HUES48 (cell line): ENCODE results near the gene CTNNA2.
"Not testable (repeated sequence)": the region's sequence is repeated elsewhere in the genome, so short reads cannot be mapped to it uniquely, and the experiment has no call there.

Experiments used
- H3K27ac ChIP-seq: one replicate; pipeline ENCODE4 v1.7.0; 2013; ENCODE audit warnings: low read depth, low read length, inconsistent platforms
- H3K27me3 ChIP-seq: 2 replicates; pipeline ENCODE4 v1.6.1; 2013; ENCODE audit warnings: mild to moderate bottlenecking, low read length; ENCODE audit not compliant: control insufficient read depth, insufficient read depth
- H3K36me3 ChIP-seq: 2 replicates; pipeline ENCODE4 v1.6.1; 2013; ENCODE audit warnings: low read length; ENCODE audit not compliant: control insufficient read depth, insufficient read depth
- H3K4me1 ChIP-seq: 2 replicates; pipeline ENCODE4 v1.6.1; 2013; ENCODE audit warnings: mild to moderate bottlenecking, low read length; ENCODE audit not compliant: control insufficient read depth, insufficient read depth
- H3K4me3 ChIP-seq: 2 replicates; pipeline ENCODE4 v1.5.1; 2013; ENCODE audit warnings: mild to moderate bottlenecking, low read depth, low read length
- H3K9ac ChIP-seq: 2 replicates; pipeline ENCODE4 v1.6.1; 2013; ENCODE audit warnings: mild to moderate bottlenecking, low read depth, low read length, moderate library complexity
- H3K9me3 ChIP-seq: 2 replicates; pipeline ENCODE4 v1.6.1; 2013; ENCODE audit warnings: low read length; ENCODE audit not compliant: control insufficient read depth, insufficient read depth

CTNNA2 gene

GRCh38 chr2:80141007-80141726 is 628.3 kb downstream of the CTNNA2 start:
- H3K27me3 ChIP-seq: no peaks in the 10 kb centered on the region
- no peaks in the 10 kb centered on the region for H3K9me3 ChIP-seq
- no peak overlapping the region for H3K9ac ChIP-seq
- peaks cover 8% of the 10 kb centered on the region for H3K4me1 ChIP-seq
- no peak overlapping the region for H3K27ac ChIP-seq
- no peak overlapping the region for H3K4me3 ChIP-seq
- H3K36me3 ChIP-seq: no peaks in the 10 kb centered on the region

DNA sequence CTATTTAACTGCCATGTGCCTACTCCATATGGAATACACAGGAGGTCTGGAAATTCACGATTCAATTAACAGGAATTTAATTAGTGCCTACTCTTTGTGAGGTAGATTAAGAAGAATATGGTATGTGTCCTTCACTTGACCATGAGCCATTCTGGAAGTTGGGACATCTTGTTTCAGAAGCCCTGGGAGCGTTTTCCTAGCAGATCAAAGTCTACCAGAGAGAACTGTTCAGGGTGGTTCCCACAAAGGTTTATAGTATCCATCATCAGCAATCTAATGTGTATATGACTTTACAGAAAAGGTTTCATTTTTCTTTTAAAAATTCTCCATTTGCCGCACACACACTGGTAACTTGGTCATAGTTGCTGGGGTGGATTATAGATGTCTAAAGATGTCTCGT is 632.6 kb downstream of the CTNNA2 start:
- no peak overlapping the region for H3K27ac ChIP-seq
- H3K9ac ChIP-seq: no peak overlapping the region
- H3K4me3 ChIP-seq: no peak overlapping the region
- no peaks in the 10 kb centered on the region for H3K9me3 ChIP-seq
- no peaks in the 10 kb centered on the region for H3K27me3 ChIP-seq
- H3K36me3 ChIP-seq: no peaks in the 10 kb centered on the region
- H3K4me1 ChIP-seq: no peaks in the 10 kb centered on the region

GRCh38 chr2:80146757-80147156 is 633.9 kb downstream of the CTNNA2 start:
- H3K27me3 ChIP-seq, H3K27ac ChIP-seq, H3K9ac ChIP-seq, H3K36me3 ChIP-seq, H3K4me1 ChIP-seq, H3K9me3 ChIP-seq, H3K4me3 ChIP-seq: not testable (repeated sequence)

GRCh38 chr2:80147690-80148089 is 634.8 kb downstream of the CTNNA2 start:
- Histone ChIP-seq H3K27me3 (no peaks in the 10 kb centered on the region), H3K9me3 (no peaks in the 10 kb centered on the region), H3K27ac (no peak overlapping the region), H3K4me3 (no peak overlapping the region), H3K36me3 (no peaks in the 10 kb centered on the region), H3K9ac (no peak overlapping the region), H3K4me1 (no peaks in the 10 kb centered on the region)

- no peak overlapping the region for H3K4me3 ChIP-seq
- H3K36me3 ChIP-seq: no peaks in the 10 kb centered on the region
- no peak overlapping the region for H3K27ac ChIP-seq
- no peaks in the 10 kb centered on the region for H3K9me3 ChIP-seq
- H3K9ac ChIP-seq: no peak overlapping the region
- H3K27me3 ChIP-seq: no peaks in the 10 kb centered on the region
- 0 out of 2 replicates have a peak, but pooled peaks cover 3% of the 10 kb centered on the region for H3K4me1 ChIP-seq
Measured at GRCh38 chr2:80148906-80149305, 636.1 kb downstream of the CTNNA2 start.

- H3K9ac ChIP-seq: no peak overlapping the region
- H3K27me3 ChIP-seq: no peaks in the 10 kb centered on the region
- H3K9me3 ChIP-seq: no peaks in the 10 kb centered on the region
- no peak overlapping the region for H3K27ac ChIP-seq
- no peaks in the 10 kb centered on the region for H3K36me3 ChIP-seq
- no peak overlapping the region for H3K4me3 ChIP-seq
- peaks cover 5% of the 10 kb centered on the region; the same call in 1 of the 2 replicates for H3K4me1 ChIP-seq
Measured at GRCh38 chr2:80149991-80150390, 637.1 kb downstream of the CTNNA2 start.

GRCh38 chr2:80151248-80151647 is 638.4 kb downstream of the CTNNA2 start:
- no peak overlapping the region for H3K9ac ChIP-seq
- no peaks in the 10 kb centered on the region for H3K27me3 ChIP-seq
- peaks cover 10% of the 10 kb centered on the region for H3K4me1 ChIP-seq
- H3K4me3 ChIP-seq: no peak overlapping the region
- no peaks in the 10 kb centered on the region for H3K9me3 ChIP-seq
- no peak overlapping the region for H3K27ac ChIP-seq
- no peaks in the 10 kb centered on the region for H3K36me3 ChIP-seq

DNA sequence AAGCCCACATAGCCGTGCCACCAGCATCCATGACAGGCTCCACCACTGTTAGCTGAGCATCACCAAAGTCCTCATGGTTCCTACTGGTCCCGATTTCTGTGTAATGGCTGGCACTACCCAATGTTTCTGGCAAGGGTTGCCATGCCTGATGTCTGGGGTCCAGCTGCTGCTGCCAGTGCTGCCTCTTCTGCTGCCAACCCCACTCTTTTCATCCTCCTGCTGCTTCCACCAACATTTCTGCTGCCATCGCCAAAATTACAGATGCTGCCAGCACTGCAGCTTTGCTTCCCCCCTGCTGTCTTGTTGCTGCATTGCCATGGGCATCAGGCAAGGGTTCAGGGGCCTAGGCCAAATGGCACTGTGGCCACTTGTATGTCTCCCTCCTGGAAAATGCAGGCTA is 638.8 kb downstream of the CTNNA2 start:
- no peak overlapping the region for H3K4me3 ChIP-seq
- H3K27me3 ChIP-seq: no peaks in the 10 kb centered on the region
- H3K36me3 ChIP-seq: no peaks in the 10 kb centered on the region
- H3K27ac ChIP-seq: no peak overlapping the region
- H3K9ac ChIP-seq: no peak overlapping the region
- no peaks in the 10 kb centered on the region for H3K9me3 ChIP-seq
- peaks cover 10% of the 10 kb centered on the region for H3K4me1 ChIP-seq

DNA sequence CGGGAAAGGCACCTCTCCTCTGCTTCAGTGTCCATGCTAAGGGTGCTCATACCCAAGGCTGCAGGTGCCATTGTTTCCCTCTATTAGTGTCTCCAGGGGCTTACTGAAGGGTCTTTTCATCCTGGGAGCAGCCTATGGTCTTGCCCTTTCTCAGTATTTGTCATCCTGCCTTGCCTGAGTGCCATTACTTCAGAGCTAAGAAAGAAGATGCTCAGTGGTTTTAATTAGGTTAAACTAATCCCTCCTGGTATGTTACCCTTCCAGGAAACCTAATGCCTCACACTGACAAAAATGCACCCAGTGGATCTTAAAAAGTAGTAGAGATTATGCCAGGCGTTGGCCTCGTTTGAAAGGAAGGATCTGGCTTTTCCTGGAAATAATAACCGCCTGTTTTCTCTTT is 640.3 kb downstream of the CTNNA2 start:
- Histone ChIP-seq H3K27me3 (no peaks in the 10 kb centered on the region), H3K9ac (no peak overlapping the region)

DNA sequence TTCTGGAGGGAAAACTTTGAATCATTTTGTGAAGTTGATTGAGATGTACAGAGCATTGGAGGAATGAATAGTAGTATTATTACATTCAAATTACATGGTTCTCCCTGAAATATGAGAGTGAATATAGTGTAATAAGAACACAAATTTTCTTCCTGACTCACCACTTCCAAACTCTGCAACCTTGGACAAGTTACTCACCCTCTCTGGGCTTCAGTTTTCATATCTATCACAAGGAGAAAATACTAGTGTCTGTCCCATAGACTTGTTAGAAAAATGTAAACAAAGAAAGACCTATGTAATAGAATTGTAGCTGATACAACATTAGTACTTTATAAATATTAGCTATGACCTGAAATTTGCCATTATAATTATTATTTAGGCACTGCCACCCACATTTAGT is 640.9 kb downstream of the CTNNA2 start:
- no peak overlapping the region for H3K4me3 ChIP-seq
- H3K9ac ChIP-seq: no peak overlapping the region
- H3K27ac ChIP-seq: no peak overlapping the region
- H3K4me1 ChIP-seq: peaks cover 10% of the 10 kb centered on the region
- H3K27me3 ChIP-seq: no peaks in the 10 kb centered on the region
- H3K9me3 ChIP-seq: no peaks in the 10 kb centered on the region
- no peaks in the 10 kb centered on the region for H3K36me3 ChIP-seq

More for the DNA sequence above, 640.3 kb downstream of the CTNNA2 start:
- no peaks in the 10 kb centered on the region for H3K9me3 ChIP-seq
- no peaks in the 10 kb centered on the region for H3K36me3 ChIP-seq
- H3K4me3 ChIP-seq: no peak overlapping the region
- no peak overlapping the region for H3K27ac ChIP-seq
- peaks cover 10% of the 10 kb centered on the region for H3K4me1 ChIP-seq

DNA sequence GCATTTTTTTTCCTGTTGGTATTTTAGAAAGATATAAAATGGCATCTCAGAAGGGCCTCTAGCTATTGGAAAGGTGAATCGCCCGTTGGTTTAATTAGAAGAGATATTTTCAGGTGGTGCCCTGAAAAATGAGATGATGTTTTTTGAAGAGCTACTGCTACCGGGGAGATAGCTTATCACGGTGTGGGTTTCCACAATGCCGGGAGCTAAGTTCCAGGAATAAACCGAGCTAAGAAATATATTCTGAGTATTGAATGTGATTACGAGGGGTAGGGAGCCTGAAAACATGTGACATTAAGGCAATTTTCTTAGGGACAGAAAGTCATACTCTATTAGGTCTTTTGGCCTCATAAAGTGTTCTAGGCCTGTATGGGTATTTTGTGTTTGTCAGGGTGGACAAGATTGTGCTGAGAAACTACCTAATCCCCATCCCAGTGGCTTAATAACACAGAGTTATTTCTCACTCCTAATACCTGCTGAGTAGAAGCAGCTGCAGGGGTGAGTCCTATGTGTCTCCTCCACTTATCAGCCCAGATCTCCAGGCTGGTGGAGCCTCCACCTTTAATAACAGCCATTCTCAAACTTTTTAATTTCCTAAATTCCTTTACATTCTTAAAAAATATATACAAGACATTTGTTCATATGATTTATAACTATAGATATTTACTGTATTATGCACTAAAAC is 641.5 kb downstream of the CTNNA2 start:
- Histone ChIP-seq H3K9me3 (no peaks in the 10 kb centered on the region), H3K36me3 (no peaks in the 10 kb centered on the region), H3K27me3 (no peaks in the 10 kb centered on the region), H3K27ac (no peak overlapping the region), H3K4me3 (no peak overlapping the region), H3K4me1 (peaks cover 10% of the 10 kb centered on the region), H3K9ac (no peak overlapping the region)
